Esophagus muscularis mucosa (tissue), 4 donors: Measurements from ENCODE around the gene CTIF. TPM values are rescaled to one million over a fixed set of nuclear protein-coding genes. Genes with fewer than 3 reads are reported as not detected.
A peak's percentile ranks its signal among the peaks of the same experiment; 100 is the strongest.

Source experiments
- DNase-seq: peaks from one replicate; pipeline ENCODE4 v3.0.0-alpha.2; 2017; ENCODE audit errors: extremely low spot score
- H3K27ac ChIP-seq, 4 donors: fragments of 200-600 bp; sonication (generic); replicated peaks in 1 of 4; 1 replicate in 3 of 4; 2 replicates in 1 of 4; pipeline ENCODE4 v1.5.1; 2016 to 2019; ENCODE audit warnings: mild to moderate bottlenecking in 1 of 4
- H3K27me3 ChIP-seq, 4 donors: fragments of 200-600 bp; sonication (generic); one replicate each; pipeline versions ENCODE4 v1.5.1 to v1.6.0; 2016 to 2019
- H3K36me3 ChIP-seq, 4 donors: fragments of 200-600 bp; sonication (generic); one replicate each; pipeline ENCODE4 v1.5.1; 2016 to 2019
- H3K4me1 ChIP-seq, 4 donors: fragments of 200-600 bp; sonication (generic); one replicate each; pipeline ENCODE4 v1.5.1; 2016 to 2019
- H3K4me3 ChIP-seq, 4 donors: fragments of 200-600 bp; sonication (generic); 1 replicate in 2 of 4; 2 replicates in 2 of 4; pipeline ENCODE4 v1.5.1; 2016 to 2019; ENCODE audit warnings: mild to moderate bottlenecking in 4 of 4, moderate library complexity in 1 of 4
- H3K9me3 ChIP-seq, 4 donors: fragments of 200-600 bp; sonication (generic); 1 replicate in 3 of 4; 2 replicates in 1 of 4; pipeline ENCODE4 v1.5.1; 2016 to 2019
- CTCF ChIP-seq, 3 experiments: fragments of 200-600 bp in 2 of 3; fragments of 450-650 bp in 1 of 3; sonication (generic) in 2 of 3; IDR thresholded peaks; one replicate each; pipeline ENCODE4 v1.5.1; 2017 to 2019; ENCODE audit warnings: antibody characterized with exemption in 3 of 3, mild to moderate bottlenecking in 2 of 3, moderate library complexity in 1 of 3
- EP300 ChIP-seq: sonication (generic); formaldehyde crosslinking; IDR thresholded peaks from one replicate; pipeline ENCODE4 v1.6.1; 2017; ENCODE audit warnings: antibody characterized with exemption
- POLR2A ChIP-seq: fragments of 450-650 bp; IDR thresholded peaks from one replicate; pipeline ENCODE4 v1.6.1; 2017; ENCODE audit warnings: antibody characterized with exemption, moderate library complexity, mild to moderate bottlenecking, low read depth
- POLR2AphosphoS5 ChIP-seq, 2 donors: sonication (generic); formaldehyde crosslinking; IDR thresholded peaks; one replicate each; pipeline ENCODE4 v1.6.1; 2017; ENCODE audit warnings: antibody characterized with exemption in 2 of 2
- WGBS: methylation state at CpG from one replicate; pipeline ENCODE4 v1.1.5; 2018; 5-methylcytosine and 5-hydroxymethylcytosine counted together
- intact Hi-C: fragments of 100-400 bp; cut with DNase I; formaldehyde crosslinking; loops from one replicate; pipeline ENCODE4 v1.15.1; 2023
- total RNA-seq, 4 donors: library from RNA; depleted of rRNA; stranded (reverse); fragments of >200 nt; gene quantifications; one replicate each; pipeline versions ENCODE4 v1.1.0 to v1.2.1, GENCODE V29; 2016

Gene CTIF
- total RNA-seq, 4 donors from 2014 or later, result 63.1 to 137 (median 87.7) TPM

- Histone ChIP-seq H3K36me3 (peaks cover 0 to 7% (median 4%) of the 10 kb centered on the region in 4 donors), H3K27ac (peak overlapping the region in 1 of 4 donors; percentile 4), H3K9me3 (no peaks in the 10 kb centered on the region), H3K4me3 (no peak overlapping the region), H3K4me1 (peaks cover 30 to 69% (median 55%) of the 10 kb centered on the region in 4 donors), H3K27me3 (no peaks in the 10 kb centered on the region)
- TF ChIP-seq POLR2AphosphoS5 (IDR thresholded peaks at IDR 0.05), result no peak
- TF ChIP-seq CTCF (IDR thresholded peaks at IDR 0.05), result no peak
- TF ChIP-seq POLR2A, result no peak
- no peak for TF ChIP-seq EP300
- 75% methylated on average over 10 of the region's 10 CpGs for WGBS
- intact Hi-C loops, result no loop called here
- no peak for DNase-seq
These were observed 42.0 kb downstream of the CTIF start for GRCh38 chr18:48580782-48581181.

- 66% methylated on average over 4 of the region's 4 CpGs for WGBS
- Histone ChIP-seq H3K27ac (no peak overlapping the region), H3K4me1 (peaks cover 30 to 65% (median 52%) of the 10 kb centered on the region in 4 donors), H3K4me3 (no peak overlapping the region), H3K27me3 (no peaks in the 10 kb centered on the region), H3K36me3 (peaks cover 0 to 3% (median under 1%) of the 10 kb centered on the region in 4 donors), H3K9me3 (no peaks in the 10 kb centered on the region)
- intact Hi-C loops, result no loop called here
- DNase-seq, result no peak
- TF ChIP-seq POLR2AphosphoS5 (IDR thresholded peaks at IDR 0.05) (no peak), POLR2A (no peak)
These were observed 42.4 kb downstream of the CTIF start for GRCh38 chr18:48581206-48581605.

- Histone ChIP-seq H3K27ac (no peak overlapping the region), H3K4me1 (peaks cover 30 to 57% (median 50%) of the 10 kb centered on the region in 4 donors)
- intact Hi-C loops, result no loop called here
These were observed 43.1 kb downstream of the CTIF start for GRCh38 chr18:48581941-48582340.

GRCh38 chr18:48582946-48583345 is 44.1 kb downstream of the CTIF start:
- Histone ChIP-seq H3K9me3 (no peaks in the 10 kb centered on the region), H3K4me1 (peaks cover 30 to 58% (median 51%) of the 10 kb centered on the region in 4 donors), H3K27me3 (no peaks in the 10 kb centered on the region), H3K27ac (no peak overlapping the region), H3K4me3 (no peak overlapping the region), H3K36me3 (no peaks in the 10 kb centered on the region)
- intact Hi-C loops, result no loop called here
- TF ChIP-seq CTCF (IDR thresholded peaks at IDR 0.05), result no peak
- TF ChIP-seq EP300, result no peak
- DNase-seq, result no peak
- WGBS, result 88% methylated on average over 2 of the region's 2 CpGs

More at GRCh38 chr18:48581941-48582340, 43.1 kb downstream of the CTIF start:
- DNase-seq, result no peak
- no peaks in the 10 kb centered on the region for H3K27me3 ChIP-seq
- 84% methylated on average over 8 of the region's 8 CpGs for WGBS
- TF ChIP-seq POLR2A (no peak), CTCF (IDR thresholded peaks at IDR 0.05) (no peak), EP300 (no peak), POLR2AphosphoS5 (IDR thresholded peaks at IDR 0.05) (no peak)
- no peaks in the 10 kb centered on the region for H3K9me3 ChIP-seq
- no peak overlapping the region for H3K4me3 ChIP-seq
- no peaks in the 10 kb centered on the region for H3K36me3 ChIP-seq

- no peaks in the 10 kb centered on the region for H3K27me3 ChIP-seq
- 71% methylated on average over 5 of the region's 5 CpGs for WGBS
- intact Hi-C loops, result no loop called here
- TF ChIP-seq CTCF (IDR thresholded peaks at IDR 0.05) (no peak), POLR2A (no peak), POLR2AphosphoS5 (IDR thresholded peaks at IDR 0.05) (no peak), EP300 (no peak)
- H3K4me3 ChIP-seq, result no peak overlapping the region
- peak overlapping the region in 1 of 4 donors; percentile 36 for H3K27ac ChIP-seq
- no peak for DNase-seq
- no peaks in the 10 kb centered on the region for H3K9me3 ChIP-seq
- H3K4me1 ChIP-seq, result peaks cover 35 to 64% (median 57%) of the 10 kb centered on the region in 4 donors
- no peaks in the 10 kb centered on the region for H3K36me3 ChIP-seq
These were observed 44.7 kb downstream of the CTIF start for GRCh38 chr18:48583573-48583972.
